Measurements from ENCODE around the gene MPPED1.

- TF ChIP-seq CTCF (IDR thresholded peaks at IDR 0.05) (no peak), POLR2A (IDR thresholded peaks at IDR 0.05) (no peak)
Measured at GRCh38 chr22:43483669-43484068, 71.9 kb downstream of the MPPED1 start.
